ENCODE data around the gene HHAT. TPM values are rescaled to one million over a fixed set of nuclear protein-coding genes. Genes with fewer than 3 reads are reported as not detected.

HHAT gene
- total RNA-seq, 1 experiment from 2014 or later: 3.0 TPM

- CTCF ChIA-PET: no interaction called here
- H3K4me3 ChIP-seq (ENCODE audit: low read depth, low read length, poor library complexity, severe bottlenecking): no peak overlapping the region
These were observed 56.5 kb downstream of the HHAT start for GRCh38 chr1:210385228-210385627.

GRCh38 chr1:210394281-210394821 lies 65.6 kb downstream of the HHAT start:
- POLR2A ChIA-PET (ENCODE audit: low non-redundant PET): no interaction called here
- BruUV-seq (replicated peaks): no TSS peak

More at GRCh38 chr1:210385228-210385627, 56.5 kb downstream of the HHAT start:
- TF ChIP-seq, protein P1, sequence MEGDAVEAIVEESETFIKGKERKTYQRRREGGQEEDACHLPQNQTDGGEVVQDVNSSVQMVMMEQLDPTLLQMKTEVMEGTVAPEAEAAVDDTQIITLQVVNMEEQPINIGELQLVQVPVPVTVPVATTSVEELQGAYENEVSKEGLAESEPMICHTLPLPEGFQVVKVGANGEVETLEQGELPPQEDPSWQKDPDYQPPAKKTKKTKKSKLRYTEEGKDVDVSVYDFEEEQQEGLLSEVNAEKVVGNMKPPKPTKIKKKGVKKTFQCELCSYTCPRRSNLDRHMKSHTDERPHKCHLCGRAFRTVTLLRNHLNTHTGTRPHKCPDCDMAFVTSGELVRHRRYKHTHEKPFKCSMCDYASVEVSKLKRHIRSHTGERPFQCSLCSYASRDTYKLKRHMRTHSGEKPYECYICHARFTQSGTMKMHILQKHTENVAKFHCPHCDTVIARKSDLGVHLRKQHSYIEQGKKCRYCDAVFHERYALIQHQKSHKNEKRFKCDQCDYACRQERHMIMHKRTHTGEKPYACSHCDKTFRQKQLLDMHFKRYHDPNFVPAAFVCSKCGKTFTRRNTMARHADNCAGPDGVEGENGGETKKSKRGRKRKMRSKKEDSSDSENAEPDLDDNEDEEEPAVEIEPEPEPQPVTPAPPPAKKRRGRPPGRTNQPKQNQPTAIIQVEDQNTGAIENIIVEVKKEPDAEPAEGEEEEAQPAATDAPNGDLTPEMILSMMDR (conservative IDR thresholded peaks at IDR 0.05; ENCODE audit: low read depth, low read length): no peak
- TF ChIP-seq EZH2 (IDR thresholded peaks at IDR 0.05; ENCODE audit: borderline replicate concordance, low read depth, low read length, poor library complexity, severe bottlenecking): no peak
- intact Hi-C loops (cut with micrococcal nuclease; ENCODE audit: unreplicated experiment): no loop called here
- BruUV-seq (replicated peaks): no TSS peak
- no peak for DNase-seq (ENCODE audit: low spot score)
- Histone ChIP-seq H3K36me3 (ENCODE audit: insufficient read depth, low read length, poor library complexity, severe bottlenecking) (no peaks in the 10 kb centered on the region), H3K9me3 (ENCODE audit: low read depth, low read length, poor library complexity, severe bottlenecking) (no peaks in the 10 kb centered on the region), H3K27ac (ENCODE audit: low read depth, low read length, poor library complexity, severe bottlenecking) (no peak overlapping the region), H3K4me1 (ENCODE audit: insufficient read depth, low read length, poor library complexity, severe bottlenecking) (no peaks in the 10 kb centered on the region), H3K27me3 (replicated peaks; ENCODE audit: insufficient read depth, low read depth, low read length, poor library complexity) (no peaks in the 10 kb centered on the region)
- POLR2A ChIA-PET (ENCODE audit: low non-redundant PET): interaction anchor here (0.6 kb wide), 1 partner anchor 422 kb away, joined by 8 read pairs; no protein-coding TSS in a partner anchor

GRCh38 chr1:210396541-210396940 lies 67.8 kb downstream of the HHAT start:
- ChIA-PET POLR2A (ENCODE audit: low non-redundant PET) (no interaction called here), CTCF (no interaction called here)
- intact Hi-C loops (cut with micrococcal nuclease; ENCODE audit: unreplicated experiment): no loop called here
- TF ChIP-seq, protein P1 (conservative IDR thresholded peaks at IDR 0.05; ENCODE audit: low read depth, low read length): no peak
- no peak for TF ChIP-seq EZH2 (IDR thresholded peaks at IDR 0.05; ENCODE audit: borderline replicate concordance, low read depth, low read length, poor library complexity, severe bottlenecking)
- H3K27ac ChIP-seq (ENCODE audit: low read depth, low read length, poor library complexity, severe bottlenecking): no peak overlapping the region
- no TSS peak for BruUV-seq (replicated peaks)
- H3K4me1 ChIP-seq (ENCODE audit: insufficient read depth, low read length, poor library complexity, severe bottlenecking): no peaks in the 10 kb centered on the region
- H3K4me3 ChIP-seq (ENCODE audit: low read depth, low read length, poor library complexity, severe bottlenecking): no peak overlapping the region
- H3K27me3 ChIP-seq (replicated peaks; ENCODE audit: insufficient read depth, low read depth, low read length, poor library complexity): no peaks in the 10 kb centered on the region
- no peaks in the 10 kb centered on the region for H3K36me3 ChIP-seq (ENCODE audit: insufficient read depth, low read length, poor library complexity, severe bottlenecking)
- no peaks in the 10 kb centered on the region for H3K9me3 ChIP-seq (ENCODE audit: low read depth, low read length, poor library complexity, severe bottlenecking)
- DNase-seq (ENCODE audit: low spot score): no peak

More at GRCh38 chr1:210394281-210394821, 65.6 kb downstream of the HHAT start:
- intact Hi-C loops (cut with micrococcal nuclease; ENCODE audit: unreplicated experiment): no loop called here
- no peaks in the 10 kb centered on the region for H3K9me3 ChIP-seq (ENCODE audit: low read depth, low read length, poor library complexity, severe bottlenecking)
- H3K27me3 ChIP-seq (replicated peaks; ENCODE audit: insufficient read depth, low read depth, low read length, poor library complexity): no peaks in the 10 kb centered on the region
- no peak for DNase-seq (ENCODE audit: low spot score)
- H3K4me3 ChIP-seq (ENCODE audit: low read depth, low read length, poor library complexity, severe bottlenecking): no peak overlapping the region
- H3K27ac ChIP-seq (ENCODE audit: low read depth, low read length, poor library complexity, severe bottlenecking): no peak overlapping the region
- H3K36me3 ChIP-seq (ENCODE audit: insufficient read depth, low read length, poor library complexity, severe bottlenecking): no peaks in the 10 kb centered on the region
- TF ChIP-seq EZH2 (IDR thresholded peaks at IDR 0.05; ENCODE audit: borderline replicate concordance, low read depth, low read length, poor library complexity, severe bottlenecking): no peak
- TF ChIP-seq, protein P1 (conservative IDR thresholded peaks at IDR 0.05; ENCODE audit: low read depth, low read length): no peak
- CTCF ChIA-PET: no interaction called here
- no peaks in the 10 kb centered on the region for H3K4me1 ChIP-seq (ENCODE audit: insufficient read depth, low read length, poor library complexity, severe bottlenecking)
